Kidney (tissue), 14 donors: ENCODE results near the gene VRTN. TPM values are rescaled to one million over a fixed set of nuclear protein-coding genes. Genes with fewer than 3 reads are reported as not detected.

Experiments
- DNase-seq, 5 donors: peaks; one replicate each; pipeline ENCODE4 v3.0.0-alpha.2; 2013 to 2020
- FAIRE-seq: peaks from 2 replicates; lab custom pipeline; 2012; peaks lifted over from hg19 to GRCh38; lab: Jason Lieb, UNC
- H3K27ac ChIP-seq, 2 donors: one replicate each; pipeline ENCODE4 v1.7.0; 2013; ENCODE audit warnings: low read depth in 2 of 2, low read length in 2 of 2, inconsistent platforms in 1 of 2
- H3K27me3 ChIP-seq: one replicate; pipeline ENCODE4 v1.7.1; 2013; ENCODE audit warnings: low read length, inconsistent platforms; ENCODE audit not compliant: control insufficient read depth, insufficient read depth
- H3K36me3 ChIP-seq, 3 donors: one replicate each; pipeline versions ENCODE4 v1.7.0 to v1.7.1; 2013; ENCODE audit warnings: low read length in 3 of 3, control low read depth in 1 of 3, inconsistent platforms in 1 of 3; ENCODE audit not compliant: insufficient read depth in 3 of 3, control insufficient read depth in 2 of 3
- H3K4me1 ChIP-seq, 3 donors: one replicate each; pipeline versions ENCODE4 v1.7.0 to v1.7.1; 2013; ENCODE audit warnings: low read length in 3 of 3, inconsistent platforms in 1 of 3, low read depth in 1 of 3; ENCODE audit not compliant: control insufficient read depth in 2 of 3, insufficient read depth in 2 of 3
- H3K4me3 ChIP-seq, 3 donors: one replicate each; pipeline versions ENCODE4 v1.7.0 to v1.8.1; 2013; ENCODE audit warnings: low read length in 3 of 3, control low read depth in 1 of 3, inconsistent platforms in 1 of 3
- H3K9ac ChIP-seq, 3 donors: one replicate each; pipeline versions ENCODE4 v1.7.0 to v1.7.1; 2013; ENCODE audit warnings: low read length in 3 of 3, control low read depth in 1 of 3, inconsistent platforms in 1 of 3
- H3K9me3 ChIP-seq, 3 donors: one replicate each; pipeline versions ENCODE4 v1.7.0 to v1.7.1; 2013; ENCODE audit warnings: low read length in 3 of 3, control low read depth in 1 of 3, inconsistent platforms in 1 of 3; ENCODE audit not compliant: control insufficient read depth in 2 of 3, insufficient read depth in 1 of 3
- intact Hi-C: fragments of 100-400 bp; cut with DNase I; formaldehyde crosslinking; loops from one replicate; pipeline ENCODE4 v1.11.1; 2022
- polyA plus RNA-seq: library from polyadenylated mRNA; stranded (reverse); fragments of 350-450 nt; fragmentation: Illumina TruSeq; extraction: RNeasy Lipid Tissue Mini Kit (QIAGEN cat#74804); gene quantifications from one replicate; pipeline ENCODE4 v1.2.3, GENCODE V29; 2014; ENCODE audit warnings: low read depth, low replicate concordance; ENCODE audit not compliant: insufficient read depth
- total RNA-seq: library from RNA; stranded (reverse); fragmentation: NEBNext Ultra II Directional; extraction: Animal tissue kit (Norgen Biotek cat#: 25700); gene quantifications from one replicate; pipeline ENCODE4 v1.2.1, GENCODE V29; 2021
- TF ChIP-seq, protein P1 (sequence below): IDR thresholded peaks from 3 replicates; pipeline ENCODE4 v1.5.1; 2012; ENCODE audit warnings: mild to moderate bottlenecking, moderate library complexity, borderline replicate concordance; ENCODE audit not compliant: insufficient read depth; ENCODE audit errors: extremely low read depth
- donor health status: control.
- donor health status: control.
- donor health status: control.
- donor health status: control.
- donor health status: control.
- donor health status: DM: yes; HTN: yes; CAD: no.
- donor health status: Normal renal cell carcinoma (clear cell type).

Gene VRTN
- total and polyA plus RNA-seq, 2 donors from 2014 or later = not detected

DNA sequence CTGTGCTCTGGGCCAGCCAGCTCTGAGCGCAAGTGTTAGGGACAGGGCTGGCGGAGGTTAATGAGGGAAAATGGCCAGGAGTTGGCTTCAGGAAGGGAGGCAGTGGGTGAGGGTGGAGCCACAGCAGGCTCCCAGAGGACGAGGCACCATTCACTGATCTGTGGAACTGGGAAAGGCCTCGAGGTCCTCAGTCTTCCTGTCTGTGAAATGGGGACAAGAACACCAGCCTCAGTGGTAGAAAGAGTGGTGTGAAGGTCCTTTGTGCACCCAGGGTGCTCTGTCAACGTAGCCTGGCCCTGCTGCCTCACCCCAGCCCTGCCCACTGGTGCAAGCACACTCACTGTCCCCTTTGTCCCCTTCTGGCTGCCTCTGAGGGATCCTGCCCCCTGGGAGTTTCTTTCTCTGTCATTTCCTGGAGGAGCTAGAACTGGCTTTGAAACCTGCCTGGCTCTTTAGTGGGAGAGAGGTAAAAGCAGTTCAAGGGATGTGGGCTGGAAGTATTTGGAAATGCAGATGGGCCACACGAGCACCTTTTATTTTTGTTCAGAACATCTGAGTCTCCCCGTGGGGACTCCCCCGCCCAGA lies 52.7 kb downstream of the VRTN start:
- Histone ChIP-seq H3K4me1 (peaks cover 2 to 18% (median 7%) of the 10 kb centered on the region in 3 donors), H3K27me3 (no peaks in the 10 kb centered on the region), H3K4me3 (peak overlapping the region in 1 of 3 donors; percentile 47), H3K9ac (no peak overlapping the region), H3K36me3 (no peaks in the 10 kb centered on the region), H3K27ac (no peak overlapping the region), H3K9me3 (no peaks in the 10 kb centered on the region)
- FAIRE-seq (no peak), DNase-seq (no peak)
- TF ChIP-seq, protein P1, sequence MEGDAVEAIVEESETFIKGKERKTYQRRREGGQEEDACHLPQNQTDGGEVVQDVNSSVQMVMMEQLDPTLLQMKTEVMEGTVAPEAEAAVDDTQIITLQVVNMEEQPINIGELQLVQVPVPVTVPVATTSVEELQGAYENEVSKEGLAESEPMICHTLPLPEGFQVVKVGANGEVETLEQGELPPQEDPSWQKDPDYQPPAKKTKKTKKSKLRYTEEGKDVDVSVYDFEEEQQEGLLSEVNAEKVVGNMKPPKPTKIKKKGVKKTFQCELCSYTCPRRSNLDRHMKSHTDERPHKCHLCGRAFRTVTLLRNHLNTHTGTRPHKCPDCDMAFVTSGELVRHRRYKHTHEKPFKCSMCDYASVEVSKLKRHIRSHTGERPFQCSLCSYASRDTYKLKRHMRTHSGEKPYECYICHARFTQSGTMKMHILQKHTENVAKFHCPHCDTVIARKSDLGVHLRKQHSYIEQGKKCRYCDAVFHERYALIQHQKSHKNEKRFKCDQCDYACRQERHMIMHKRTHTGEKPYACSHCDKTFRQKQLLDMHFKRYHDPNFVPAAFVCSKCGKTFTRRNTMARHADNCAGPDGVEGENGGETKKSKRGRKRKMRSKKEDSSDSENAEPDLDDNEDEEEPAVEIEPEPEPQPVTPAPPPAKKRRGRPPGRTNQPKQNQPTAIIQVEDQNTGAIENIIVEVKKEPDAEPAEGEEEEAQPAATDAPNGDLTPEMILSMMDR = no peak
- intact Hi-C loops = no loop called here

DNA sequence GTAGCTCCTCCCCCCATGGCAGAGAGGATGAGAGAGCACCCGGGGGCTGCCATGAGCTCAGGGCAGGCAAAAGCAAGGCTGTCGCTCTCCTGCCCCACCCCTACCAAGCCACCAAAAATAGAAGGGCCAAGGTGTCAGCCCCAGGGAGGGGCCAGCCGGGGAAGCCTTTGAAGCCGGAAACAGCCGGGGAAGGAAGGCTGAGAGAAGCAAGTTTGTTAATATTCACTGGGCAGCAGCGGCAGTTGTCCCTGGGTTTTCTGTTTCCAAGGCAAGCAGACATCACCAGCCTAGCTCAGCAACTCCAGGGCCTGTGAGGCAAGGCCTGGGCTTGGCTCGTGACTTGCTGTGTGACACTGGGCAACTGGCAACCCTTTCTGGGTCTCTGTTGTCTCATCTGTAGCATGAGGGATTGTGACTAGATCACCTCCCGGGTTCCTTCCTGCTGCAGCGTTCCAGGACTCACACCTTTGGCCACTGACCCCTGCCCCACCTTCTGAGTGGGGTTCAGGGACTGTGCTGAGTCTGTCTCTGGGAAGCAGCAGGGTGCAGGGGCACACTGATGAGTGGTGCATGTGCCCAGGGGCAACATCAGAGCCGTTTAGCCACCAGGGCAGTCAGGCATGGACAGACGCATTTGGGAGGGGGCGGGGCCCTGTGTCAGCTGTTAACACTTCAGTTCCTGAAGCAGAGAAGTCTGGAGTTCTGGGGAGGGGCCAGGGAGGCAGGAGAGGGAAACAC lies 53.4 kb downstream of the VRTN start:
- TF ChIP-seq, protein P1 = no peak
- intact Hi-C loops = no loop called here
- Histone ChIP-seq H3K4me3 (peak overlapping the region in 1 of 3 donors; percentile 47), H3K9ac (peak overlapping the region in 1 of 3 donors; percentile 46), H3K9me3 (no peaks in the 10 kb centered on the region), H3K4me1 (peaks cover 2 to 18% (median 7%) of the 10 kb centered on the region in 3 donors), H3K36me3 (no peaks in the 10 kb centered on the region), H3K27ac (peak overlapping the region in 1 of 2 donors; percentile 11), H3K27me3 (no peaks in the 10 kb centered on the region)
- FAIRE-seq = no peak
- peak; percentile 74 to 87 (median 81) for DNase-seq

DNA sequence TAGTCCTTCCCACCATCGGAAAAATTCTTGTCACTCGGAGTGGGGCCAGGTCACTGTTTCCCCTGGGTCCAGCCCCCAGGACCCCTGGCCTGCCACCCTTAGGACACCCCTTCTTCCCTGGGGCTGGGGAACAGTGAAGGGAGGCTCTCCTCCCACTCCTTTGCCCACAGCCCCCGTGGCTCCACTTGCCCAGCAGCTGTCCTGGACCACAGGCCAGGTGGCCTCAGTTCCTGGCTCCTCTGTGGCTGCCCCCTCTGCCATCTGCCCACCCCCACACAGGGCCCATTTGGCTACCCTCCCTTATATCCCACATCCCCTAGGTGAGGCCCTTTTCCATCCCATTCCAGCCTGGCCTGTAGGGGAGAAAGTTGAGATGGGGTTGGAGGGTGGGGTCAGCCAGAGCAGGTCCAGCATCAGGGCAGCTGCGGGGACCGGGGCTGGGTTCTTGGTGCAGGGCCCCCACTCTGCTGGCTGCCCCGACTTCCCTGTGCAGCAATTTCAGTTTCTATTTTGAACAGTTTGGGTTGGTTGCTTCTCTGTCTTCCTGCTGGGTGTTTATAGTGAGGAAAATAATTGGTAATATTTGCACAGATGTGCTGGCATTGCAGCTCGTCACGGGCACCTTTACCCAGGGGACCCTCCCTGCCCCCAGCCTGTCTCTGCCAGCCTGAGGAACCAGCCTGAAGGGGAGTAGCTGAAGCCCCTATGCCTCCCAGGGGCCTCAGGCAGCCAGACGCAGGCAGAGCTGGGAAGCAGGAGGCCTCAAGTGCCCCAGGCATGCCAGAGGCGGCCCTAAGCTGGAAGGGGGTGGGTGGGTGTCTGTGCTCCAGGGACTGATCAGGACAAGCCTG lies 54.4 kb downstream of the VRTN start:
- no peak for FAIRE-seq
- Histone ChIP-seq H3K9me3 (no peaks in the 10 kb centered on the region), H3K4me1 (peaks cover 2 to 18% (median 7%) of the 10 kb centered on the region in 3 donors), H3K27ac (no peak overlapping the region), H3K9ac (no peak overlapping the region), H3K36me3 (no peaks in the 10 kb centered on the region), H3K4me3 (no peak overlapping the region), H3K27me3 (no peaks in the 10 kb centered on the region)
- intact Hi-C loops = no loop called here
- DNase-seq = peak in 1 of 5 donors; percentile 41
- TF ChIP-seq, protein P1 = no peak
